CD4-positive, alpha-beta T cell treated with Interleukin-2 at 100 ng/mL for 4 hours (primary cell): ENCODE data around the gene ARL10.

Experiments used
- DNase-seq: peaks from one replicate; pipeline ENCODE4 v3.0.0-alpha.2; 2020; ENCODE audit warnings: low spot score

ARL10 gene

DNA sequence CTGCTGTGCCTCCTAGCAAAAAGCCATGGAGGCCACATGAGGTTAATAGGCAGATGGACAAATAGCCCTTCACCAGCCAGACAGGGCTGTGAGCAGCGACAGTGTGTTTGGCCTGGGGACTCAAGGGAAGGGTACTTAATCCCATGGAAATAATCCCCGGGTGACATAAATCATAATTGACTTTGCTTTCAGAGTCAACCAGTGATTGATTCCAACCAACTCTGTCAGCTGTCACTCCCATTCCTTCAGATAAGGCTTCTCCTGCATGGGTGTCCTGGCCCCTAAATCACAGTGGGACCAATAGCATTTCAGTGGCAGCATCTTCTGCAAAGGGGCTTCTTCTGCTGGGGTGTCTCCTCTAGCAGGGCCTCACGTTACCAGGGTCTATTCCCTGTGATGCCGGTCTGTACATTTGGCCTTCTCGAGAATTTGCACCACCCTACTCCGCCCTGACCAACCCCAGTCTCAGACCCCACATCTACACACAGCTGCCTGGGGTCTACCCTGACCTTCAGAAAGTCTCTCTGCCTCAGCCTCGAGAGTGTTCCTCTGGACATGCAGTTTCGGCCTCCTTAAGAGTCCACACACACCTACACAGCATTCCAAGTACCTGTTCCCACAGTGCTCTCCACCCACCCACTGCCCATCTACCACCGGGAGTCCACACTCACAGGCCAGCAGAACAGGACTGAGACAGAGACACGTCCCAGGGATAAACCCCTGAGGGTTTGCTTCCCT, 47.4 kb downstream of the ARL10 start:
- no peak for DNase-seq

DNA sequence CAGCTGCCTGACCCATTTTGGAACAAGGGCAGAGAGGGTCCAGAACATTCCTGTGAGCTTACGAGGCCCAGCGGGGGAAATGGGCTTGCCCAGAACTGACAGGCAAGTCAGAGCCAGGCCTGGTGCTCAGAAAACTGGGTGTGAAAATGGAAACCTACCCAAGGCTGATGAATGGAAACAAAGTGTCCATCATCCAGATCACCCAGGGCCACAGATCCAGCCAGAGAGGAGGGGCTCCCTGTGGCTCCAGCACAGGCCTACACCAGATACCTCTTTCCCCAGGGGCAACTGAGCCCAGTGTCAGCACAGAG, 47.9 kb downstream of the ARL10 start:
- no peak for DNase-seq

DNA sequence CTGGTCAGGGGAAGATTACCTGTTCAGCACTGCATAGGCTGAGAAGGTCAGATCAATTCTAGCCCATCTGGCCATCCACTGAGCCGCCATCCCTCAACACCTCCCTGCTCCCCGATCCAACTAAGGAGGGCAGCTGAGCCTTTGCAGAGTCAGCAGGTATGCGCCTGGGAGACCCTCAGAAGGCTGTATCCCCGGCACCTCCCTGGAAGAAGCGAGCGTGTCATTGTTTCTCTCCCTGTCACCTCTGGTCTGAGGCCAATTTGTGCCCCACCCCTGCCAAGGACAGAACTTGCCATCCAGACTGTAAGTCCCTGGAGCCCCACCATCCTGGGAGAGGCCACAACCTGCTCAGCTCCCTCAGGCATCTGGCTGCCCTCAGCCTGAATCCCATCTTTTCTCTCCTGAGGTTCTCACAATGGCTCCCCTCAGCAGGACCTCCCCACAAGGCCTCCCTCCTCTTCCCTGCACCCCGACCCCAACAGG, 48.5 kb downstream of the ARL10 start:
- no peak for DNase-seq

DNA sequence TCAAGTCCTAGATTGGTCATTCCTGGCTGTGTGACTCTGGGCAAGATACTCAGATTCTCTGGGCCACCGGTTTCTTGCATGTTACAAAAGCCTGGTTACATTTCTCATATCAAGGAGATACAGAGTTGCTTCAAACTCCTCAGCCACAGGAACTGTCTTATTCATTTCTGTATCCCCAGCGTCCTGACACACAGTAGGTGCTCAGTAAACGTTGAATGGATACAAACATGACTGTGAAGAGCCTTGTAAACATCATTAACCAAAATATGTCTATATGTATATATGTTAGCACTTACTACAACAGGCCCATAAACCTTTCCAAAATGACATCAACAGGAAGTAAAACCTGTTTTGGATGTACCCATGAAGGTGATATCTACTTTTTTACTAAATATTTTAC, 49.4 kb downstream of the ARL10 start:
- no peak for DNase-seq

DNA sequence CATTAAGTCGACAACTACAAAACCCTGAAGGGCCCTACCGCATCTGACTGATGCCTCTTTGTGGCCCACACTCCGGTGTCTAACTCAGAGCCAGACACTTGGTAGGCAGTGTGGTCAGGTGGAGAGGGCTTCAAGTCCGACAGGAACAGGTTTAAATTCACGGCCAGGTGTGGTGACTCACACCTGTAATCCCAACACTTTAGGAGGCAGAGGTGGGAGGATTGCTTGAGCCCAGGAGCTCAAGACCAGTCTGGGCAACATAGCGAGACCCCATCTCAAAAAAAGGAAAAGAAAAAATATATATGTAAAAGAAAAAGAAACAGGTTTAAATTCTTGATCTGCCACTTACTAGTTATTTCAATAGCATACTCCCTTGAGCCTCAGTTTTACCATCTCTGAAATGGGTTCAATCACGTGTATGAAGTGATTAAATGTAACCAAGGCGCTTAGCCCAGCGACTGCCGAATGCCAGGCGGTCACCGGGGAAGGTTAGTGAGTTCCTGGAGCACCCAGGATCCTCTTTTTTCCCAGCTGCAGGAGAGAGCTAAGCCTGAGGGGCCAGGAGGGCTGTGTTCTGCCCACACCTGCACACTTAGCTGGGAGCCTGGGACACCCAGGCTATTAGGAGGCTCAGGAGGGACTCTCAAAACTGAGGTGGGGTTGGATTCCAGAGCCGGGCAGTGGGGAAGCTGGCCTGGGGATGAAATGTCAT, 50.1 kb downstream of the ARL10 start:
- DNase-seq, result no peak

DNA sequence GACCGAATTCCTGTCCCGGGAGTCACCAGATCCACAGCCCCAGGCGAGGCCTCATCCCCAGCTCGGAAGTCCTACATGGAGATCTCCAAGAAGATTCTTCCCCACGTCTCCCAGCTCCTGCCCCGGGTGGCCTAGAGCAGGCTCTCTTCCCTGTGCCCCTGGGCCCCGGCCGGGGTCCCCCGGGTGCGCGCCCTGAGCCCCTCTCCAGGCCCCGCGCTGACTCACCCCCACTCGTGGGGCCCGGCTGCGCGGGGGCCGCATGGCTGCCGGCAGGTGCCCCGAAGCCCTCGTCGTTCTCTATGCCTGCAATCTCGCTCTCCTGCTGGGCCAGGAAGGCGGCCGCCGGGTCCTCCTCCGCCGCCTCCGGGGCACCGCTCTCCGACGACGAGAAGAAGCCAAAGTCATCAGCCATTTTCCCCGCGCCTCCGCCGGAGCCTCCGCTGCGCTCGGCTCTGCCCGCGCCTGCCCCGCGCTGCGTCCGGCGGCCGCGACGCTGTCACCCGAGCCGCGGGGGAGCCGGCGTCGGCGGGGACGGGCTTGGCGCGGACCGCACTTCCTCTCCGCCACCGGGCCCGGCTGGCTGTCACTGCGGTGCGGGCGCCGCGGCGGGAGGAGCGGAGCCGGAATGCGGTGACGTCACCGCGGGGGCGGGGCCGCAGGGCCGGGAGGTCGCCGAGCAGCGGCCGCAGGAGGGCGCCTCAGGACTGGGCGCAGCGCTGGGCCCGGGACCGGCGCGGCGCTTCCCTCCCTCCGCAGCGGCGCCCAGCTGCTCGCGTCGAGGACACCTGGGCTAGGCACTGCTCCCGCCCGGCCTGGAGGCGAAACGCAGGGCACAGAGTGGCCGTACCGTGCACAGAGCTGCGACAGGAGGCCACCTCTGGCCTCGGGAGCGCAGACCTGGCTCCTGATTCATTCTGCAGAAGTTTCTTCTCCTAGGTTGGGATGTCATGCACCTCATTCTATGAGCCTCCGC, 51.0 kb downstream of the ARL10 start, which contains the start of gene CLTB:
Gene CLTB, minus strand, starts transcription at position 588 of the 973 bp plus-strand sequence. Its CDS starts 176 bp downstream, at position 412.
- peak; percentile 91 for DNase-seq

DNA sequence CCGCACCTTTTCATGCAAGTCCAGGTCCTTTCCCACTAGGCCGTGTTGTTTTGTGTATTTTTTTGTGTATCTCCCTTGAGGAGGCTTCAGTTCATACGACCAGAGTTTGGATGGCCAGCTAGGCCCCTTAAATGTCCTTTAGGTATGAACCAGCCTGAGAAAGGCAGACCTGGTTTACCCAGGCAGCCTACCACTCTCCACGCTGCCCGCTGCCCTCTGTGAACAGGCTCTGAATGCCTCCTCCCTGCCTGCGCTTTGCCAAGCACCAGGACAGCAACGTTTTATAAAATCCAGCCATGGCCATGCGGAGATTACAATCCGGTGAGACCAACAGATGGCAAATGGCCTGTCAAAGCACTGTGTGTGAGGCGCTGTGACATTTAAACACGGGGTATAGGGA, 51.7 kb downstream of the ARL10 start:
- no peak for DNase-seq

DNA sequence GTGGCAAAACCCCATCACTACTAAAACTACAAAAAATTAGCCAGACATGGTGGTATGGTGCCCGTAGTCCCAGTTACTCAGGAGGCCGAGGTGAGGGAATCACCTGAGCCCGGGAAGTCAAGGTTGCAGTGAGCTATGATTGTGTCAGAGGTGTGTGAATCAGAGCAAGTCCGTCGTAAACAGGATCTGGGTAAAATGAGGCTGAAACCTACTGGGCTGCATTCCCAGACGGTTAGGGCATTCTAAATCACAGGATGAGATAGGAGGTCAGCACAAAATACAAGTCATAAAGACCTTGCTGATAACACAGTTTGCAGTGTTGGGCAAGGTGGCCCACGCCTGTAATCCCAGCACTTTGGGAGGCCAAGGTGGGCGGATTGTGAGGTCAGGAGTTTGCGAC, 53.0 kb downstream of the ARL10 start:
- no peak for DNase-seq

DNA sequence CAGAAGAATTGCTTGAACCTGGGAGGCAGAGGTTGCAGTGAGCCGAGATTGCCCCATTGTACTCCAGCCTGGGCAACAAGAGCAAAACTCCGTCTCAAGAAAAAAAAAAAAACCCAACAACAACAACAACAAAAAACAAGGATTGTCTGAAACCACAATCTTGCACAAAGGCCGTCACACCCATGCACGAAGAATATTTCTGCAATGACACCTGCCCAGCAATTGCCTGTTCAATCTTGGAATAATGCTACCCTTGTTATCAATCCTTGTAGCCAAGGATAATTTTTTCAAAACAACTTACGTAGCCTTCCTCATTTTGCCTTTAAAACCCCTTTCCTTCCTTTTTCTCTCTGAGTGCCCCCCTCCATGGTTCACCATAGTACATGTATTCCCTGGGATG, 54.8 kb downstream of the ARL10 start:
- DNase-seq, result no peak

DNA sequence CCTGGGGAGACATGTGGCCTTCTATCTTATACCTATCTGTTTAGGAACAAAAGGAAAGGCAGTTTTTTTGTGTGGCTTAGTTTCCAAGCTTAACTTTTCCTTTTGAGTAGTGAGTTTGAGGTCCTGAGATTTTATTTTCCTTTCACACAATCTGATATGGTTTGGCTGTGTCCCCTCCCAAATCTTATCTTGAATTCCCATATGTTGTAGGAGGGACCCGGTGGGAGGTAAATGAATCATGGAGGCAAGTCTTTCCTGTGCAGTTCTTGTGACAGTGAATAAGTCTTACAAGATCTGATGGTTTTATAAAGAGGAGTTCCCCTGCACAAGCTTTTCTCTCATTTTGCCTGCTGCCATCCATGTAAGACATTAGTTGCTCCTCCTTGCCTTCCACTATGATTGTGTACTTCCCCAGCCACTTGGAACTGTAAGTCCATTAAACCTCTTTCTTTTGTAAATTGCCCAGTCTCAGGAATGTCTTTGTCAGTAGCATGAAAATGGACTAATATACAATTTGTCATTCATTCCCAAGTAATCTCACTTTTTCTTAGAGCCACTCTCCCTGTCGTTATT, 55.8 kb downstream of the ARL10 start:
- no peak for DNase-seq

DNA sequence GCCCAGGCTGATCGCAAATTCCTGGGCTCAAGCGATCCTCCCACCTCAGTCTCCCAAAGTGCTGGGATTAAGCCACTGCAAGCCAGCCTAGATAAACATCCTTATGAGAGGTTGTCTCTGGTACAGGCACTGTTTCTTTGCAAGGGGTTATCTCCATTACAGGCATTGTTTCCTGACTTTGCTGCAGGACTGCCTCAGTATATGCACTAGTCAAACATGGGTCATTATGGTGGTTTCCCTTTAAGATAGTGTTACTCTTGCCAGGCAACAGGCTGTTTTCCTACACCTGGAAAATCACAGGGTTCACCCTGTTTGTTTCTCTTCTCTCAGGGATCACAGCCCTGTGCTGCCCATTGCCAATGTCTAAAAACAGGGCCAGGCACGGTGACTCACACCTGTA, 58.9 kb downstream of the ARL10 start:
- DNase-seq, result no peak

DNA sequence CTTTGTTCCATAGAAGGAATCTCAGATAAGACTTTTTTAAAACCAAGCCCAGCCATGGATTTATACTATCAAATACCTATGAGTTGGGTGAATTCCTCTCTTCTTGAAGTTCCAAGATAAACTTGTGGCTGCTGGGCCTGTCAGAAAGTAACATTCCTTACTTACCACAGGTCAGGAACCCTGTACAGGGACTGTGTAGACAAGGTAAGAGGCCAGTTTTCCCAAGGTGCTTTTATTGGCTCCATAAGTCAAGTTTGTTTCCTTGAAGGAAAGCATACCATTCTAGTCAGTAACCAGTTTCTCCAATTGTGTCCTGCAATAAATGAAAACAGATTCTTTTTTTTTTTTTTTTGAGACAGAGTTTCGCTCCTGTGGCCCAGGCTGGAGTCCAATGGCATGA, 59.9 kb downstream of the ARL10 start:
- no peak for DNase-seq

DNA sequence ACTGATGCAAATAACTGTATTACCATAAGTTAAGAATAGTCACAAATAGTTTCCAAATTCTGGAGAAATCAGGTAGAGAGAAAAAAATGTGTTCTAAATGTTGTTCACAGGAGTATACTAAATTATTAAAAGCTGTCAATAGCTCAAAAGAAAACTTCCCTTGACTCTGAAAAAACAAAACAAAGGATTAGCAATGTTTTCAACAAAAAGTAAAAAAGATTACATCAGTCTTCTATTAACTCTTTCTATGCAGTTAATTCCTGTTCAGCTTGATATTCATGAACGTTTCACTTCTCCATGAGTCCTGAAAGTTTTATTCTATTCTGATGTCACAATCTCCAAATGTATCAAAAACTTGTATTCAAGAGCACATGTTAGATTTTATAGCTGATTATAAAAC, 60.5 kb downstream of the ARL10 start:
- no peak for DNase-seq

DNA sequence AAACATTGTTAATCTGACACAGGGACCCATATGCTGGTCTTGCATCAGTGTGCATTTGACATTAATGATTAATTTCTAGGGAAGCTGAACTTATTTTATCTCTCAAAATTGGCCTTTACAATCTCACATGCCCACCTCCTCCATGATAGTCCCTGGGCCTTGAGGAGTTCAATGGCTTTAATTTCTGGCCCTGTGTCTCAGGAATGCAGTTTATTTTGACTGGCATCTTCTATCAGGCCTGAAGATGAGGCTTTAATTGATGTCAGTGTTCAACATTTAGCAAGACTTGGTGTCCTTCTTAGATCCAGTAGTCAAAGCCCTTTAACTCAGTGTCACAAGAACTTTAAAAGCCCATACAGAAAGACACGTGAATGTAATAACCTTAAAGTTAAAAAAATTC, 61.6 kb downstream of the ARL10 start:
- DNase-seq, result no peak

DNA sequence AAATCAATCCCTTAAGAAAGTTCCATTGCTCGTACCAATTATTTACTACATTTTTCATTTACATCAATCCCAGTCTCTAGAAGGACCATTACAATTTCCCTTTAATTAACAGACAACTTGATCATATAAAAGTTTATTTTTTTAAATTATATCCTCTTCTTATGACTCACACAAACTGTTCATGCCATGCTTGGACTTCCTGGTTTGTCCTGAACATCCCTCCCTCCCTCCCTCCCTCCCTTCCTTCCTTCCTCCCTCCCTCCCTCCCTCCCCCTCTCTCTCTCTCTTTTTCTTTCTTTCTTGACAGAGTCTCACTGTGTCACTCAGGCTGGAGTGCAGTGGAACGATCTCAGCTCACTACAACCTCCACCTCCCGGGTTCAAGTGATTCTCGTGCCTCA, 62.7 kb downstream of the ARL10 start:
- DNase-seq, result no peak

DNA sequence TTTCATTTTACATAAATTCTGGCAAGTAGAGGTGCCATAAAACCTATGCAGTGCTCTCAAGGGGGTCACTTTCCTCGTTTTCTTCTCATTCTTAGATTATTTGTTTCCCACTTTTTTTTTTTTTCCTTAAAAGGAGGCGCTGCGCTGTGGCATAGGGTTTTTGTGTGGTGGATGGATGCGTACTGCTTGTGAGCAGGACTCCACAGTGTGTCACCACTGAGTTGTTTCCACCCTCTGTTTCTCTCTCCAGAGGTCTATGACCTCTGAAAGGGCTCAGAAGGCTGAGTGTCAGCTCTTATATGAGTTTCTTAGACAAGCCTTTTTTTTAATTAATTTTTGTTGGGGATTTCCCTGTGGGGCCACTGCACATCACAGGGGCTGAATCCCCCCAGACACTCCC, 64.7 kb downstream of the ARL10 start:
- no peak for DNase-seq
